Measurements from ENCODE around the gene PGM5. TPM values are rescaled to one million over a fixed set of nuclear protein-coding genes. Genes with fewer than 3 reads are reported as not detected.
A peak's percentile ranks its signal among the peaks of the same experiment; 100 is the strongest.

Gene PGM5
- total RNA-seq, 1 experiment from 2014 or later = 75.5 TPM

DNA sequence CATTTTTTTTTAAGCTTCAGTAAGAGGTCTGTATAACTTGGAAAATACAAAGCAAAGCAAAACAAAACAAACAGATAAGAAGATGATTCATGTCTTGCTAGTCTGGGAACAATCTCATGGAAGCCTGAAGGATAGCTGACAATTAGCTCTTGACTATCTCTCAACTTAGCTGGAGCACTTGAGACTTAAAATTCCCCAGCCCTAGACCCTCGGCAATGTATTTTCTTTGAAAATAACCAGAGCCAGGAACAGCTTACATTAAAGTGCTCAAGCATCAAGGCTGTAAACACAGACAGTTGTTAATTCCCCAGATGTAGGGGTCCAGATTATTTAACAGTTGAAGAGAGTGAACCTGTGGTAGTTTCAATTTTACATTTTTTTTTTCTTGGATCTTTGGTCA lies 101.4 kb downstream of the PGM5 start:
- intact Hi-C loops (cut with micrococcal nuclease) = no loop called here
- H2AFZ ChIP-seq (ENCODE audit: low read length) = no peak overlapping the region
- BruUV-seq (replicated peaks) = no TSS peak
- ChIA-PET CTCF (no interaction called here), POLR2A (ENCODE audit: unreplicated experiment) (no interaction called here)
- H3K27me3 ChIP-seq (ENCODE audit: low read length) = no peaks in the 10 kb centered on the region
- no peak overlapping the region for H3K27ac ChIP-seq (ENCODE audit: low read length)
- H3K4me2 ChIP-seq (ENCODE audit: low read length) = no peak overlapping the region
- H3K4me1 ChIP-seq (ENCODE audit: insufficient read depth, low read length) = peaks cover 32% of the 10 kb centered on the region
- 0 out of 2 replicates have a peak, but pooled peaks have one; percentile 40 for ATAC-seq
- no peaks in the 10 kb centered on the region for H3K9me2 ChIP-seq (replicated peaks; ENCODE audit: low read length)
- DNase-seq = peak; percentile 21
- no peak overlapping the region for H3K9ac ChIP-seq (ENCODE audit: low read length)
- no peaks in the 10 kb centered on the region for H3K79me2 ChIP-seq (ENCODE audit: low read length)
- H3K9me3 ChIP-seq (ENCODE audit: low read length) = no peaks in the 10 kb centered on the region
- H3K36me3 ChIP-seq (ENCODE audit: low read depth, low read length) = no peaks in the 10 kb centered on the region
- no peak overlapping the region for H3K4me3 ChIP-seq (ENCODE audit: low read length)
- H4K20me1 ChIP-seq (ENCODE audit: low read length) = no peaks in the 10 kb centered on the region
- no peaks in the 10 kb centered on the region for H3F3A ChIP-seq (ENCODE audit: low read length, unreplicated experiment)
- TF ChIP-seq EZH2phosphoT487 (IDR thresholded peaks at IDR 0.05; ENCODE audit: borderline replicate concordance, low read length) = no peak
- no peak for TF ChIP-seq EZH2 (IDR thresholded peaks at IDR 0.05; ENCODE audit: low read length, unreplicated experiment)
- no peak for TF ChIP-seq CTCF (conservative IDR thresholded peaks at IDR 0.05; ENCODE audit: low read depth, low read length)

GRCh38 chr9:68458918-68459317 lies 102.5 kb downstream of the PGM5 start:
- BruUV-seq (replicated peaks) = no TSS peak
- ChIA-PET POLR2A (ENCODE audit: unreplicated experiment) (no interaction called here), CTCF (no interaction called here)
- no peak overlapping the region for H2AFZ ChIP-seq (ENCODE audit: low read length)
- no peak overlapping the region for H3K4me2 ChIP-seq (ENCODE audit: low read length)
- H3K27ac ChIP-seq (ENCODE audit: low read length) = no peak overlapping the region
- H3F3A ChIP-seq (ENCODE audit: low read length, unreplicated experiment) = no peaks in the 10 kb centered on the region
- DNase-seq (no peak), ATAC-seq (peak; percentile 59)
- 0 out of 2 replicates have a peak, but pooled peaks cover 7% of the 10 kb centered on the region for H3K36me3 ChIP-seq (ENCODE audit: low read depth, low read length)
- TF ChIP-seq EZH2phosphoT487 (IDR thresholded peaks at IDR 0.05; ENCODE audit: borderline replicate concordance, low read length) = no peak
- TF ChIP-seq EZH2 (IDR thresholded peaks at IDR 0.05; ENCODE audit: low read length, unreplicated experiment) = no peak
- no peak for TF ChIP-seq CTCF (conservative IDR thresholded peaks at IDR 0.05; ENCODE audit: low read depth, low read length)
- no peaks in the 10 kb centered on the region for H3K27me3 ChIP-seq (ENCODE audit: low read length)
- H3K4me3 ChIP-seq (ENCODE audit: low read length) = no peak overlapping the region
- peaks cover 32% of the 10 kb centered on the region for H3K4me1 ChIP-seq (ENCODE audit: insufficient read depth, low read length)
- intact Hi-C loops (cut with micrococcal nuclease) = no loop called here
- H3K9me3 ChIP-seq (ENCODE audit: low read length) = no peaks in the 10 kb centered on the region
- no peak overlapping the region for H3K9ac ChIP-seq (ENCODE audit: low read length)
- no peaks in the 10 kb centered on the region for H3K79me2 ChIP-seq (ENCODE audit: low read length)
- no peaks in the 10 kb centered on the region for H3K9me2 ChIP-seq (replicated peaks; ENCODE audit: low read length)
- H4K20me1 ChIP-seq (ENCODE audit: low read length) = no peaks in the 10 kb centered on the region

GRCh38 chr9:68462105-68462775 lies 105.8 kb downstream of the PGM5 start:
- no peak overlapping the region for H3K9ac ChIP-seq (ENCODE audit: low read length)
- H3K9me3 ChIP-seq (ENCODE audit: low read length) = no peaks in the 10 kb centered on the region
- ChIA-PET CTCF (no interaction called here), POLR2A (ENCODE audit: unreplicated experiment) (no interaction called here)
- no peaks in the 10 kb centered on the region for H3F3A ChIP-seq (ENCODE audit: low read length, unreplicated experiment)
- intact Hi-C loops (cut with micrococcal nuclease) = no loop called here
- no peaks in the 10 kb centered on the region for H3K79me2 ChIP-seq (ENCODE audit: low read length)
- H3K27ac ChIP-seq (ENCODE audit: low read length) = no peak overlapping the region
- TF ChIP-seq EZH2 (IDR thresholded peaks at IDR 0.05; ENCODE audit: low read length, unreplicated experiment) (no peak), EZH2phosphoT487 (IDR thresholded peaks at IDR 0.05; ENCODE audit: borderline replicate concordance, low read length) (no peak), CTCF (conservative IDR thresholded peaks at IDR 0.05; ENCODE audit: low read depth, low read length) (no peak)
- no TSS peak for BruUV-seq (replicated peaks)
- DNase-seq = no peak
- H3K4me2 ChIP-seq (ENCODE audit: low read length) = no peak overlapping the region
- H3K36me3 ChIP-seq (ENCODE audit: low read depth, low read length) = 0 out of 2 replicates have a peak, but pooled peaks cover 7% of the 10 kb centered on the region
- H3K27me3 ChIP-seq (ENCODE audit: low read length) = no peaks in the 10 kb centered on the region
- no peaks in the 10 kb centered on the region for H4K20me1 ChIP-seq (ENCODE audit: low read length)
- no peak overlapping the region for H3K4me3 ChIP-seq (ENCODE audit: low read length)
- H3K4me1 ChIP-seq (ENCODE audit: insufficient read depth, low read length) = peaks cover 30% of the 10 kb centered on the region
- ATAC-seq = no peak
- no peak overlapping the region for H2AFZ ChIP-seq (ENCODE audit: low read length)
- no peaks in the 10 kb centered on the region for H3K9me2 ChIP-seq (replicated peaks; ENCODE audit: low read length)

Measured in PC-3 (cell line).